GM23338 (cell line): ENCODE results near the gene IGSF5. TPM values are rescaled to one million over a fixed set of nuclear protein-coding genes. Genes with fewer than 3 reads are reported as not detected.

Source experiments
- ATAC-seq: fragments of 200-7000 bp; cut with Tn5 transposase; 3 replicates; pipeline ENCODE4 v1.9.1; 2020
- DNase-seq: peaks from one replicate; pipeline ENCODE4 v3.0.0-alpha.2; 2015; ENCODE audit warnings: low spot score
- H2AFZ ChIP-seq: fragments of 200-600 bp; sonication (generic); 2 replicates; pipeline ENCODE4 v1.8.0; 2016; ENCODE audit warnings: antibody characterized with exemption, mild to moderate bottlenecking, moderate library complexity
- H3F3A ChIP-seq: fragments of 200-600 bp; sonication (generic); replicated peaks from 2 replicates; pipeline ENCODE4 v1.8.0; 2017; ENCODE audit warnings: antibody characterized with exemption, mixed run types, low read depth
- H3K27ac ChIP-seq: fragments of 200-600 bp; sonication (generic); 2 replicates; pipeline ENCODE4 v1.6.1; 2016; ENCODE audit warnings: low read depth
- H3K27me3 ChIP-seq: fragments of 200-600 bp; sonication (generic); 2 replicates; pipeline ENCODE4 v1.8.0; 2016; ENCODE audit warnings: mild to moderate bottlenecking, mixed run types, moderate library complexity; ENCODE audit not compliant: insufficient read depth
- H3K36me3 ChIP-seq: fragments of 200-600 bp; sonication (generic); 2 replicates; pipeline ENCODE4 v1.8.0; 2016; ENCODE audit warnings: mild to moderate bottlenecking; ENCODE audit not compliant: insufficient read depth
- H3K4me1 ChIP-seq: fragments of 200-600 bp; sonication (generic); 2 replicates; pipeline ENCODE4 v1.8.0; 2016; ENCODE audit warnings: mild to moderate bottlenecking, moderate library complexity; ENCODE audit not compliant: insufficient read depth
- H3K4me2 ChIP-seq: fragments of 200-600 bp; sonication (generic); 2 replicates; pipeline ENCODE4 v1.7.1; 2017; ENCODE audit warnings: mixed run types
- H3K4me3 ChIP-seq: fragments of 200-600 bp; sonication (generic); 2 replicates; pipeline ENCODE4 v1.6.1; 2016; ENCODE audit warnings: mixed run types
- H3K79me2 ChIP-seq: fragments of 200-600 bp; sonication (generic); replicated peaks from 2 replicates; pipeline ENCODE4 v1.8.0; 2017; ENCODE audit warnings: mild to moderate bottlenecking; ENCODE audit not compliant: insufficient read depth
- H3K9me2 ChIP-seq: fragments of 200-600 bp; sonication (generic); 2 replicates; pipeline ENCODE4 v1.8.0; 2017; ENCODE audit not compliant: insufficient read depth
- H4K20me1 ChIP-seq: fragments of 200-600 bp; sonication (generic); replicated peaks from 2 replicates; pipeline ENCODE4 v1.8.0; 2017; ENCODE audit warnings: mild to moderate bottlenecking; ENCODE audit not compliant: insufficient read depth
- H3K27ac Mint-ChIP-seq: 2 replicates; pipeline ENCODE4 v1.8.0; 2020; ENCODE audit warnings: inconsistent platforms, mild to moderate bottlenecking, moderate library complexity, mixed read lengths
- H3K27me3 Mint-ChIP-seq: 3 replicates; pipeline ENCODE4 v1.8.0; 2022; ENCODE audit warnings: low read depth, mild to moderate bottlenecking, moderate library complexity, mixed read lengths, inconsistent platforms; ENCODE audit not compliant: insufficient read depth, poor library complexity
- H3K36me3 Mint-ChIP-seq: 3 replicates; pipeline ENCODE4 v1.8.0; 2021; ENCODE audit warnings: low read depth, mild to moderate bottlenecking, inconsistent platforms, moderate library complexity, mixed read lengths
- H3K4me1 Mint-ChIP-seq: 3 replicates; pipeline ENCODE4 v1.8.0; 2020; ENCODE audit warnings: mild to moderate bottlenecking, inconsistent platforms, mixed read lengths
- H3K4me3 Mint-ChIP-seq: 3 replicates; pipeline ENCODE4 v1.8.0; 2021; ENCODE audit warnings: moderate library complexity, mild to moderate bottlenecking, inconsistent platforms, mixed read lengths
- H3K9me3 Mint-ChIP-seq: 3 replicates; pipeline ENCODE4 v1.8.0; 2020; ENCODE audit warnings: moderate library complexity, mild to moderate bottlenecking, inconsistent platforms, mixed read lengths
- CTCF ChIP-seq, 2 experiments: fragments of 200-600 bp in 1 of 2; sonication (generic) in 1 of 2; conservative IDR thresholded peaks; 2 replicates each; pipeline versions ENCODE4 v1.5.1 to v1.6.1; 2016 to 2017; ENCODE audit warnings: antibody characterized with exemption in 2 of 2, low read depth in 2 of 2, mild to moderate bottlenecking in 2 of 2, moderate library complexity in 1 of 2
- EZH2phosphoT487 ChIP-seq: fragments of 200-600 bp; sonication (generic); IDR thresholded peaks from one replicate; pipeline ENCODE4 v1.8.1; 2018; ENCODE audit warnings: antibody characterized with exemption; ENCODE audit not compliant: unreplicated experiment
- NANOG ChIP-seq: IDR thresholded peaks from 2 replicates; pipeline ENCODE4 v1.6.1; 2016; ENCODE audit warnings: antibody characterized with exemption, borderline replicate concordance
- ZNF114 ChIP-seq: fragments of 250-450 bp; sonication (Bioruptor Pico); IDR thresholded peaks from 2 replicates; pipeline ENCODE4 v1.5.0; 2020; ENCODE audit warnings: mild to moderate bottlenecking, moderate library complexity
- ZNF331 ChIP-seq: fragments of 250-450 bp; sonication (Bioruptor Pico); IDR thresholded peaks from 2 replicates; pipeline ENCODE4 v1.5.0; 2020; ENCODE audit warnings: low read depth, mild to moderate bottlenecking, moderate library complexity
- polyA plus RNA-seq: library from polyadenylated mRNA; unstranded; fragments of >200 nt; fragmentation: Nextera tagmentation; extraction: Ambion mirVana; gene quantifications from 2 replicates; pipeline ENCODE4 v1.2.1, GENCODE V29; 2016
- total RNA-seq: library from RNA; depleted of rRNA; stranded (reverse); fragments of >200 nt; shearing (Covaris generic); gene quantifications from 2 replicates; pipeline ENCODE4 v1.2.3, GENCODE V29; 2014
- TF ChIP-seq, protein P1 (sequence below): fragments of 250-450 bp; sonication (Bioruptor Pico); IDR thresholded peaks from 2 replicates; pipeline ENCODE4 v1.5.0; 2020; ENCODE audit warnings: mild to moderate bottlenecking, moderate library complexity
- TF ChIP-seq, protein P2 (sequence below): IDR thresholded peaks from 2 replicates; pipeline ENCODE4 v1.6.1; 2016; ENCODE audit warnings: antibody characterized with exemption

Gene IGSF5
- total and polyA plus RNA-seq, 2 experiments from 2014 or later, result 4.4 to 10.1 TPM

GRCh38 chr21:39700318-39700717, 44.7 kb upstream of the IGSF5 start (continued):
- TF ChIP-seq, protein P1, sequence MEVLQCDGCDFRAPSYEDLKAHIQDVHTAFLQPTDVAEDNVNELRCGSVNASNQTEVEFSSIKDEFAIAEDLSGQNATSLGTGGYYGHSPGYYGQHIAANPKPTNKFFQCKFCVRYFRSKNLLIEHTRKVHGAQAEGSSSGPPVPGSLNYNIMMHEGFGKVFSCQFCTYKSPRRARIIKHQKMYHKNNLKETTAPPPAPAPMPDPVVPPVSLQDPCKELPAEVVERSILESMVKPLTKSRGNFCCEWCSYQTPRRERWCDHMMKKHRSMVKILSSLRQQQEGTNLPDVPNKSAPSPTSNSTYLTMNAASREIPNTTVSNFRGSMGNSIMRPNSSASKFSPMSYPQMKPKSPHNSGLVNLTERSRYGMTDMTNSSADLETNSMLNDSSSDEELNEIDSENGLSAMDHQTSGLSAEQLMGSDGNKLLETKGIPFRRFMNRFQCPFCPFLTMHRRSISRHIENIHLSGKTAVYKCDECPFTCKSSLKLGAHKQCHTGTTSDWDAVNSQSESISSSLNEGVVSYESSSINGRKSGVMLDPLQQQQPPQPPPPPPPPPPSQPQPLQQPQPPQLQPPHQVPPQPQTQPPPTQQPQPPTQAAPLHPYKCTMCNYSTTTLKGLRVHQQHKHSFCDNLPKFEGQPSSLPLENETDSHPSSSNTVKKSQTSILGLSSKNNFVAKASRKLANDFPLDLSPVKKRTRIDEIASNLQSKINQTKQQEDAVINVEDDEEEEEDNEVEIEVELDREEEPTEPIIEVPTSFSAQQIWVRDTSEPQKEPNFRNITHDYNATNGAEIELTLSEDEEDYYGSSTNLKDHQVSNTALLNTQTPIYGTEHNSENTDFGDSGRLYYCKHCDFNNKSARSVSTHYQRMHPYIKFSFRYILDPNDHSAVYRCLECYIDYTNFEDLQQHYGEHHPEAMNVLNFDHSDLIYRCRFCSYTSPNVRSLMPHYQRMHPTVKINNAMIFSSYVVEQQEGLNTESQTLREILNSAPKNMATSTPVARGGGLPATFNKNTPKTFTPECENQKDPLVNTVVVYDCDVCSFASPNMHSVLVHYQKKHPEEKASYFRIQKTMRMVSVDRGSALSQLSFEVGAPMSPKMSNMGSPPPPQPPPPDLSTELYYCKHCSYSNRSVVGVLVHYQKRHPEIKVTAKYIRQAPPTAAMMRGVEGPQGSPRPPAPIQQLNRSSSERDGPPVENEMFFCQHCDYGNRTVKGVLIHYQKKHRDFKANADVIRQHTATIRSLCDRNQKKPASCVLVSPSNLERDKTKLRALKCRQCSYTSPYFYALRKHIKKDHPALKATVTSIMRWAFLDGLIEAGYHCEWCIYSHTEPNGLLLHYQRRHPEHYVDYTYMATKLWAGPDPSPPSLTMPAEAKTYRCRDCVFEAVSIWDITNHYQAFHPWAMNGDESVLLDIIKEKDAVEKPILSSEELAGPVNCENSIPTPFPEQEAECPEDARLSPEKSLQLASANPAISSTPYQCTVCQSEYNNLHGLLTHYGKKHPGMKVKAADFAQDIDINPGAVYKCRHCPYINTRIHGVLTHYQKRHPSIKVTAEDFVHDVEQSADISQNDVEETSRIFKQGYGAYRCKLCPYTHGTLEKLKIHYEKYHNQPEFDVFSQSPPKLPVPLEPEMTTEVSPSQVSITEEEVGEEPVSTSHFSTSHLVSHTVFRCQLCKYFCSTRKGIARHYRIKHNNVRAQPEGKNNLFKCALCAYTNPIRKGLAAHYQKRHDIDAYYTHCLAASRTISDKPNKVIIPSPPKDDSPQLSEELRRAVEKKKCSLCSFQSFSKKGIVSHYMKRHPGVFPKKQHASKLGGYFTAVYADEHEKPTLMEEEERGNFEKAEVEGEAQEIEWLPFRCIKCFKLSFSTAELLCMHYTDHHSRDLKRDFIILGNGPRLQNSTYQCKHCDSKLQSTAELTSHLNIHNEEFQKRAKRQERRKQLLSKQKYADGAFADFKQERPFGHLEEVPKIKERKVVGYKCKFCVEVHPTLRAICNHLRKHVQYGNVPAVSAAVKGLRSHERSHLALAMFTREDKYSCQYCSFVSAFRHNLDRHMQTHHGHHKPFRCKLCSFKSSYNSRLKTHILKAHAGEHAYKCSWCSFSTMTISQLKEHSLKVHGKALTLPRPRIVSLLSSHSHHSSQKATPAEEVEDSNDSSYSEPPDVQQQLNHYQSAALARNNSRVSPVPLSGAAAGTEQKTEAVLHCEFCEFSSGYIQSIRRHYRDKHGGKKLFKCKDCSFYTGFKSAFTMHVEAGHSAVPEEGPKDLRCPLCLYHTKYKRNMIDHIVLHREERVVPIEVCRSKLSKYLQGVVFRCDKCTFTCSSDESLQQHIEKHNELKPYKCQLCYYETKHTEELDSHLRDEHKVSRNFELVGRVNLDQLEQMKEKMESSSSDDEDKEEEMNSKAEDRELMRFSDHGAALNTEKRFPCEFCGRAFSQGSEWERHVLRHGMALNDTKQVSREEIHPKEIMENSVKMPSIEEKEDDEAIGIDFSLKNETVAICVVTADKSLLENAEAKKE, result no peak
- TF ChIP-seq NANOG (no peak), CTCF (conservative IDR thresholded peaks at IDR 0.05; ENCODE audit: low read depth in 2 of 2) (no peak), ZNF114 (CRISPR knock-in tag) (no peak)
- TF ChIP-seq, protein P2, sequence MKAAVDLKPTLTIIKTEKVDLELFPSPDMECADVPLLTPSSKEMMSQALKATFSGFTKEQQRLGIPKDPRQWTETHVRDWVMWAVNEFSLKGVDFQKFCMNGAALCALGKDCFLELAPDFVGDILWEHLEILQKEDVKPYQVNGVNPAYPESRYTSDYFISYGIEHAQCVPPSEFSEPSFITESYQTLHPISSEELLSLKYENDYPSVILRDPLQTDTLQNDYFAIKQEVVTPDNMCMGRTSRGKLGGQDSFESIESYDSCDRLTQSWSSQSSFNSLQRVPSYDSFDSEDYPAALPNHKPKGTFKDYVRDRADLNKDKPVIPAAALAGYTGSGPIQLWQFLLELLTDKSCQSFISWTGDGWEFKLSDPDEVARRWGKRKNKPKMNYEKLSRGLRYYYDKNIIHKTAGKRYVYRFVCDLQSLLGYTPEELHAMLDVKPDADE, result no peak

DNA sequence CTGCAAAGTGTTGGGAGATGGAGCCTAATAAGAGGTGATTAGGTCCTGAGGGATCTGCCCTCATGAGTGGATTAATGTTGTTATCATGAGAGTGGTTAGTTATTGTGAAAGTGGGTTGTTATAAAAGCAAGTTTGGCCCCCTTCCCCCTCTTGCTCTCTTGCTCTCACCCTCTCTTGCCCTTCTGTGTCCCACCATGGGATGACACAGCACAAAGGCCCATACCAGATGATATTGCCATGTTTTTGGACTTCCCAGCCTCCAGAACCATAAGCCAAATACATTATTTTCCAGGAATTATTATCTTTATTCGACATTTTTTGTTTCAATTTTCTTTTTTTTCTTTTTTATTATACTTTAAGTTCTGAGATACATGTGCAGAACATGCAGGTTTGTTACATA, 41.4 kb upstream of the IGSF5 start:
- H3K4me3 ChIP-seq, result no peak overlapping the region
- peaks cover 3% of the 10 kb centered on the region for H3K27me3 Mint-ChIP-seq
- no peak overlapping the region for H3K4me3 Mint-ChIP-seq
- H2AFZ ChIP-seq, result no peak overlapping the region
- no peaks in the 10 kb centered on the region for H4K20me1 ChIP-seq
- H3K4me2 ChIP-seq, result no peak overlapping the region
- peaks cover 11% of the 10 kb centered on the region; the same call in 1 of the 2 replicates for H3K36me3 ChIP-seq
- peaks cover 45% of the 10 kb centered on the region for H3K36me3 Mint-ChIP-seq
- H3K79me2 ChIP-seq, result no peaks in the 10 kb centered on the region
- no peak overlapping the region for H3K27ac Mint-ChIP-seq
- peaks cover 31% of the 10 kb centered on the region for H3K9me3 Mint-ChIP-seq
- H3K4me1 Mint-ChIP-seq, result peaks cover 37% of the 10 kb centered on the region
- H3K4me1 ChIP-seq, result peaks cover 34% of the 10 kb centered on the region
- H3F3A ChIP-seq, result peaks cover 12% of the 10 kb centered on the region
- no peak for TF ChIP-seq ZNF331 (CRISPR knock-in tag)
- TF ChIP-seq CTCF (conservative IDR thresholded peaks at IDR 0.05; ENCODE audit: low read depth in 2 of 2), result no peak
- TF ChIP-seq NANOG, result no peak
- TF ChIP-seq EZH2phosphoT487, result no peak
- H3K9me2 ChIP-seq, result peaks cover 12% of the 10 kb centered on the region
- H3K27me3 ChIP-seq, result no peaks in the 10 kb centered on the region
- H3K27ac ChIP-seq, result no peak overlapping the region
- DNase-seq (no peak), ATAC-seq (no peak)
